HCT116 (cell line): ENCODE measurements around the gene MCF2L2. TPM values are rescaled to one million over a fixed set of nuclear protein-coding genes. Genes with fewer than 3 reads are reported as not detected.

Source experiments
- ATAC-seq: fragments of 200-7000 bp; cut with Tn5 transposase; 2 replicates; pipeline ENCODE4 v1.9.1; 2020; ENCODE audit warnings: mild to moderate bottlenecking, moderate library complexity
- BruUV-seq: library from RNA; stranded (reverse); fragments of 400-500 nt; replicated peaks from 2 replicates; lab custom pipeline; 2021; lab: Mats Ljungman, UMichigan
- CTCF ChIA-PET: fragments of 300-600 bp; sonication (Branson Sonifier 250); formaldehyde crosslinking; loops from one replicate; lab custom pipeline; 2021; ENCODE audit warnings: antibody characterized with exemption; lab: Charles Lee
- POLR2A ChIA-PET: fragments of 300-600, 350-600 bp; sonication (Branson Sonifier 250); formaldehyde crosslinking; loops from one replicate; lab custom pipeline; 2021; ENCODE audit warnings: antibody characterized with exemption; lab: Charles Lee
- RAD21 ChIA-PET, 2 experiments: fragments of 300-600 bp; sonication (Branson Sonifier 250); formaldehyde crosslinking; loops; one replicate each; lab custom pipeline; 2023; ENCODE audit warnings: low total read pairs in 2 of 2; ENCODE audit not compliant: uncharacterized antibody in 2 of 2, unreplicated experiment in 2 of 2, low non-redundant PET in 1 of 2; lab: Charles Lee
- DNase-seq: peaks from one replicate; pipeline ENCODE4 v3.0.0-alpha.2; 2010; ENCODE audit warnings: low read depth, low spot score
- H2AFZ ChIP-seq: fragments of 200-600 bp; shearing (Covaris generic), sonication (generic); 2 replicates; pipeline ENCODE4 v1.6.1; 2017; ENCODE audit warnings: low read depth, mixed run types, mixed read lengths, antibody characterized with exemption, low read length; ENCODE audit not compliant: poor library complexity, severe bottlenecking
- H3K27ac ChIP-seq: 2 replicates; pipeline ENCODE4 v1.5.1; 2012; ENCODE audit warnings: low read depth, low read length
- H3K27me3 ChIP-seq: fragments of 200-600 bp; sonication (generic); 2 replicates; pipeline ENCODE4 v1.6.1; 2016; ENCODE audit warnings: mixed run types, low read length, mixed read lengths; ENCODE audit not compliant: insufficient read depth
- H3K36me3 ChIP-seq, 2 experiments: fragments of 200-500 bp in 1 of 2; fragments of 200-600 bp in 1 of 2; sonication (Bioruptor generic) in 1 of 2; sonication (generic) in 1 of 2; 2 replicates each; pipeline versions ENCODE4 v1.5.1 to v1.6.1; 2014 to 2016; ENCODE audit warnings: low read length in 2 of 2, inconsistent platforms in 1 of 2, mixed read lengths in 1 of 2, mixed run types in 1 of 2; ENCODE audit not compliant: insufficient read depth in 2 of 2, control insufficient read depth in 1 of 2
- H3K4me1 ChIP-seq, 2 experiments: fragments of 200-600 bp in 1 of 2; sonication (generic) in 1 of 2; 2 replicates each; pipeline versions ENCODE4 v1.5.1 to v1.6.1; 2012 to 2017; ENCODE audit warnings: low read length in 2 of 2, inconsistent platforms in 1 of 2, mild to moderate bottlenecking in 1 of 2, mixed read lengths in 1 of 2, mixed run types in 1 of 2, moderate library complexity in 1 of 2; ENCODE audit not compliant: insufficient read depth in 2 of 2, control insufficient read depth in 1 of 2
- H3K4me2 ChIP-seq: fragments of 200-600 bp; sonication (generic); 2 replicates; pipeline ENCODE4 v1.6.1; 2017; ENCODE audit warnings: mixed run types, low read length, mixed read lengths
- H3K4me3 ChIP-seq, 2 experiments: fragments of 200-600 bp in 1 of 2; sonication (generic) in 1 of 2; replicated peaks in 1 of 2; 2 replicates each; pipeline ENCODE4 v1.5.1; 2011 to 2016; ENCODE audit warnings: low read length in 2 of 2, control low read depth in 1 of 2, low read depth in 1 of 2, mild to moderate bottlenecking in 1 of 2, mixed read lengths in 1 of 2, mixed run types in 1 of 2
- H3K79me2 ChIP-seq: fragments of 200-600 bp; sonication (generic); 2 replicates; pipeline ENCODE4 v1.6.1; 2017; ENCODE audit warnings: mild to moderate bottlenecking, mixed run types, low read length, moderate library complexity, mixed read lengths; ENCODE audit not compliant: insufficient read depth
- H3K9ac ChIP-seq: fragments of 200-600 bp; sonication (generic); 2 replicates; pipeline ENCODE4 v1.6.1; 2016; ENCODE audit warnings: low read length, mixed read lengths
- H3K9me2 ChIP-seq: fragments of 200-600 bp; sonication (generic), shearing (Covaris generic); 2 replicates; pipeline ENCODE4 v1.6.1; 2017; ENCODE audit warnings: mixed run types, mild to moderate bottlenecking, moderate library complexity; ENCODE audit not compliant: insufficient read depth
- H3K9me3 ChIP-seq, 2 experiments: fragments of 200-500 bp in 1 of 2; fragments of 200-600 bp in 1 of 2; sonication (Bioruptor generic) in 1 of 2; sonication (generic) in 1 of 2; 2 replicates each; pipeline ENCODE4 v1.6.1; 2014 to 2017; ENCODE audit warnings: low read length in 2 of 2, mixed read lengths in 2 of 2, inconsistent platforms in 1 of 2, low read depth in 1 of 2, mild to moderate bottlenecking in 1 of 2, mixed run types in 1 of 2, moderate library complexity in 1 of 2; ENCODE audit not compliant: control insufficient read depth in 1 of 2, insufficient read depth in 1 of 2
- H4K20me1 ChIP-seq: fragments of 200-600 bp; sonication (generic), shearing (Covaris generic); 2 replicates; pipeline ENCODE4 v1.6.1; 2017; ENCODE audit warnings: mixed run types, mild to moderate bottlenecking, moderate library complexity; ENCODE audit not compliant: insufficient read depth
- CTCF ChIP-seq, 3 experiments: fragments of 200-600 bp in 1 of 3; sonication (generic) in 1 of 3; IDR thresholded peaks in 2 of 3; conservative IDR thresholded peaks in 1 of 3; 2 replicates each; pipeline ENCODE4 v1.5.1; 2012 to 2017; ENCODE audit warnings: low read depth in 2 of 3, low read length in 2 of 3, antibody characterized with exemption in 1 of 3, borderline replicate concordance in 1 of 3, control low read depth in 1 of 3, mild to moderate bottlenecking in 1 of 3, mixed read lengths in 1 of 3, mixed run types in 1 of 3, moderate library complexity in 1 of 3; ENCODE audit not compliant: insufficient read depth in 1 of 3
- EGR1 ChIP-seq: IDR thresholded peaks from 2 replicates; pipeline ENCODE4 v1.6.1; 2012; ENCODE audit warnings: low read depth
- EZH2phosphoT487 ChIP-seq: fragments of 200-600 bp; IDR thresholded peaks from 2 replicates; pipeline ENCODE4 v1.6.1; 2018; ENCODE audit warnings: antibody characterized with exemption, borderline replicate concordance
- JUND ChIP-seq: IDR thresholded peaks from 2 replicates; pipeline ENCODE4 v1.6.1; 2012
- POLR2AphosphoS5 ChIP-seq: IDR thresholded peaks from 2 replicates; pipeline ENCODE4 v1.6.1; 2011; ENCODE audit warnings: mild to moderate bottlenecking, low read depth, low read length, moderate library complexity
- RAD21 ChIP-seq: IDR thresholded peaks from 2 replicates; pipeline ENCODE4 v1.6.1; 2012; ENCODE audit warnings: low read depth, mild to moderate bottlenecking
- SIN3A ChIP-seq: IDR thresholded peaks from 2 replicates; pipeline ENCODE4 v1.6.1; 2012; ENCODE audit warnings: low read depth
- SP1 ChIP-seq: IDR thresholded peaks from 2 replicates; pipeline ENCODE4 v1.6.1; 2012; ENCODE audit warnings: low read depth
- SRF ChIP-seq: IDR thresholded peaks from 2 replicates; pipeline ENCODE4 v1.6.1; 2012; ENCODE audit warnings: low read depth
- TCF7L2 ChIP-seq: IDR thresholded peaks from 2 replicates; pipeline ENCODE4 v1.7.0; 2011; ENCODE audit warnings: borderline replicate concordance, inconsistent platforms; ENCODE audit not compliant: insufficient read depth, insufficient read length; ENCODE audit errors: extremely low read depth
- ZFX ChIP-seq: fragments of 450-650 bp; IDR thresholded peaks from 2 replicates; pipeline ENCODE4 v1.6.1; 2017
- intact Hi-C: fragments of 100-400 bp; cut with micrococcal nuclease; formaldehyde crosslinking; loops from 2 replicates; pipeline ENCODE4 v1.10.0; 2022
- total RNA-seq: library from RNA; stranded (reverse); gene quantifications from one replicate; pipeline ENCODE4 v1.2.1, GENCODE V29; 2021; ENCODE audit not compliant: unreplicated experiment
- TF ChIP-seq, protein P1 (sequence below): IDR thresholded peaks from 2 replicates; pipeline ENCODE4 v1.6.1; 2012; ENCODE audit warnings: low read depth
- TF ChIP-seq, protein P2 (sequence below): IDR thresholded peaks from 2 replicates; pipeline ENCODE4 v1.6.1; 2012
- TF ChIP-seq, protein P3 (sequence below): IDR thresholded peaks from 2 replicates; pipeline ENCODE4 v1.6.1; 2011; ENCODE audit warnings: mild to moderate bottlenecking, low read length, moderate library complexity; ENCODE audit not compliant: insufficient replicate concordance; ENCODE audit errors: extremely low read depth

The MCF2L2 gene
- total RNA-seq, 1 experiment from 2014 or later = 1.5 TPM

DNA sequence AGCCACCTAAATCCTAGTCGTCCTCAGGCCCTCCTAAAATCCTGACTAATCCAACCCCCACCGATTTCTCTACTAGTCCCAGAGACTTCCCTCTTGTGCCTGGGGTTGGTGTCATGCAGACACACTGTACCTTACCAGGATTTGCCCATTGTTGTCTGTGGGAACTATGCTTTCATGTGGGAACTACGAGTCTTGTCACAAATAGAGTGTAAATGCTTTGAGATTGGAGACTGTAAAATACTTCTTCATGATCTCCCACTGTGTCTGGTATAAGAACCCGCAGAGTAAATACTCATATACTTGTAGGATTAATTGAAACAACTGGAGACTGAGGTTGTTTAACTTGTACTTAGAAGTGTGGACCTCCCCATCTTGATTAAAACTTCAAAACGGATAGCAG lies 164.2 kb downstream of the MCF2L2 start (continued):
- TF ChIP-seq, protein P1, sequence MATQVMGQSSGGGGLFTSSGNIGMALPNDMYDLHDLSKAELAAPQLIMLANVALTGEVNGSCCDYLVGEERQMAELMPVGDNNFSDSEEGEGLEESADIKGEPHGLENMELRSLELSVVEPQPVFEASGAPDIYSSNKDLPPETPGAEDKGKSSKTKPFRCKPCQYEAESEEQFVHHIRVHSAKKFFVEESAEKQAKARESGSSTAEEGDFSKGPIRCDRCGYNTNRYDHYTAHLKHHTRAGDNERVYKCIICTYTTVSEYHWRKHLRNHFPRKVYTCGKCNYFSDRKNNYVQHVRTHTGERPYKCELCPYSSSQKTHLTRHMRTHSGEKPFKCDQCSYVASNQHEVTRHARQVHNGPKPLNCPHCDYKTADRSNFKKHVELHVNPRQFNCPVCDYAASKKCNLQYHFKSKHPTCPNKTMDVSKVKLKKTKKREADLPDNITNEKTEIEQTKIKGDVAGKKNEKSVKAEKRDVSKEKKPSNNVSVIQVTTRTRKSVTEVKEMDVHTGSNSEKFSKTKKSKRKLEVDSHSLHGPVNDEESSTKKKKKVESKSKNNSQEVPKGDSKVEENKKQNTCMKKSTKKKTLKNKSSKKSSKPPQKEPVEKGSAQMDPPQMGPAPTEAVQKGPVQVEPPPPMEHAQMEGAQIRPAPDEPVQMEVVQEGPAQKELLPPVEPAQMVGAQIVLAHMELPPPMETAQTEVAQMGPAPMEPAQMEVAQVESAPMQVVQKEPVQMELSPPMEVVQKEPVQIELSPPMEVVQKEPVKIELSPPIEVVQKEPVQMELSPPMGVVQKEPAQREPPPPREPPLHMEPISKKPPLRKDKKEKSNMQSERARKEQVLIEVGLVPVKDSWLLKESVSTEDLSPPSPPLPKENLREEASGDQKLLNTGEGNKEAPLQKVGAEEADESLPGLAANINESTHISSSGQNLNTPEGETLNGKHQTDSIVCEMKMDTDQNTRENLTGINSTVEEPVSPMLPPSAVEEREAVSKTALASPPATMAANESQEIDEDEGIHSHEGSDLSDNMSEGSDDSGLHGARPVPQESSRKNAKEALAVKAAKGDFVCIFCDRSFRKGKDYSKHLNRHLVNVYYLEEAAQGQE = no peak
- no peak for TF ChIP-seq ZFX
- no peak for TF ChIP-seq RAD21
- TF ChIP-seq, all 23 proteins: peak for 0

GRCh38 chr3:183262875-183263378 lies 165.5 kb downstream of the MCF2L2 start:
- peaks cover 68% of the 10 kb centered on the region for H3K79me2 ChIP-seq
- no peak overlapping the region for H3K4me2 ChIP-seq
- no peaks in the 10 kb centered on the region for H3K36me3 ChIP-seq
- no peaks in the 10 kb centered on the region for H4K20me1 ChIP-seq
- no peak overlapping the region for H3K9ac ChIP-seq
- H3K9me2 ChIP-seq = no peaks in the 10 kb centered on the region
- TF ChIP-seq EZH2phosphoT487 (no peak), SIN3A (no peak), SRF (no peak), EGR1 (no peak), TCF7L2 (no peak), JUND (no peak), CTCF (IDR thresholded peaks at IDR 0.05 in 2 of 3, conservative IDR thresholded peaks at IDR 0.05 in 1 of 3; ENCODE audit: borderline replicate concordance in 1 of 3, insufficient read depth in 1 of 3, low read depth in 2 of 3, low read length in 2 of 3) (no peak), SP1 (no peak), POLR2AphosphoS5 (no peak), ZFX (no peak)
- TF ChIP-seq, protein P2, sequence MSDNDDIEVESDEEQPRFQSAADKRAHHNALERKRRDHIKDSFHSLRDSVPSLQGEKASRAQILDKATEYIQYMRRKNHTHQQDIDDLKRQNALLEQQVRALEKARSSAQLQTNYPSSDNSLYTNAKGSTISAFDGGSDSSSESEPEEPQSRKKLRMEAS = no peak
- TF ChIP-seq, protein P3, sequence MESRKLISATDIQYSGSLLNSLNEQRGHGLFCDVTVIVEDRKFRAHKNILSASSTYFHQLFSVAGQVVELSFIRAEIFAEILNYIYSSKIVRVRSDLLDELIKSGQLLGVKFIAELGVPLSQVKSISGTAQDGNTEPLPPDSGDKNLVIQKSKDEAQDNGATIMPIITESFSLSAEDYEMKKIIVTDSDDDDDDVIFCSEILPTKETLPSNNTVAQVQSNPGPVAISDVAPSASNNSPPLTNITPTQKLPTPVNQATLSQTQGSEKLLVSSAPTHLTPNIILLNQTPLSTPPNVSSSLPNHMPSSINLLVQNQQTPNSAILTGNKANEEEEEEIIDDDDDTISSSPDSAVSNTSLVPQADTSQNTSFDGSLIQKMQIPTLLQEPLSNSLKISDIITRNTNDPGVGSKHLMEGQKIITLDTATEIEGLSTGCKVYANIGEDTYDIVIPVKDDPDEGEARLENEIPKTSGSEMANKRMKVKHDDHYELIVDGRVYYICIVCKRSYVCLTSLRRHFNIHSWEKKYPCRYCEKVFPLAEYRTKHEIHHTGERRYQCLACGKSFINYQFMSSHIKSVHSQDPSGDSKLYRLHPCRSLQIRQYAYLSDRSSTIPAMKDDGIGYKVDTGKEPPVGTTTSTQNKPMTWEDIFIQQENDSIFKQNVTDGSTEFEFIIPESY = no peak
- ChIA-PET CTCF (no interaction called here), RAD21 (no interaction called here), POLR2A (no interaction called here)
- no peak overlapping the region for H3K27ac ChIP-seq
- ATAC-seq = no peak
- no peak overlapping the region for H3K4me3 ChIP-seq
- intact Hi-C loops = no loop called here
- DNase-seq = no peak
- no TSS peak for BruUV-seq
- H2AFZ ChIP-seq = no peak overlapping the region
- H3K9me3 ChIP-seq = no peaks in the 10 kb centered on the region
- peaks cover 13 to 53% of the 10 kb centered on the region in 2 experiments for H3K4me1 ChIP-seq
- no peaks in the 10 kb centered on the region for H3K27me3 ChIP-seq
